ENCODE results near the gene KLF16.

The KLF16 gene

GRCh38 chr19:1868971-1869370 lies 5.6 kb upstream of the KLF16 start:
- no peak for TF ChIP-seq CTCF (conservative IDR thresholded peaks at IDR 0.05)
- H3K27ac ChIP-seq, result no peak overlapping the region

- no peak for TF ChIP-seq CTCF (conservative IDR thresholded peaks at IDR 0.05)
- no peak overlapping the region for H3K27ac ChIP-seq
Observed at GRCh38 chr19:1867349-1867724, 4.0 kb upstream of the KLF16 start.

GRCh38 chr19:1866693-1867348 lies 3.4 kb upstream of the KLF16 start:
- no peak overlapping the region for H3K27ac ChIP-seq
- no peak for TF ChIP-seq CTCF (conservative IDR thresholded peaks at IDR 0.05)

GRCh38 chr19:1865172-1866010 lies 2.0 kb upstream of the KLF16 start:
- no peak for TF ChIP-seq CTCF (conservative IDR thresholded peaks at IDR 0.05)
- peak overlapping the region; percentile 96 for H3K27ac ChIP-seq

- peak overlapping the region; percentile 96 for H3K27ac ChIP-seq
- TF ChIP-seq CTCF (conservative IDR thresholded peaks at IDR 0.05), result peak; percentile 83
Observed at GRCh38 chr19:1864480-1865171, 1.2 kb upstream of the KLF16 start.

GRCh38 chr19:1863638-1864479 lies 480 bp upstream of the KLF16 start:
- peak overlapping the region; percentile 96 for H3K27ac ChIP-seq
- no peak for TF ChIP-seq CTCF (conservative IDR thresholded peaks at IDR 0.05)

Measured in VCaP (cell line).